ENCODE results near the gene TBL1XR1. TPM values are rescaled to one million over a fixed set of nuclear protein-coding genes. Genes with fewer than 3 reads are reported as not detected.

The TBL1XR1 gene
- 171 and 185 TPM in 2 replicates for total RNA-seq

DNA sequence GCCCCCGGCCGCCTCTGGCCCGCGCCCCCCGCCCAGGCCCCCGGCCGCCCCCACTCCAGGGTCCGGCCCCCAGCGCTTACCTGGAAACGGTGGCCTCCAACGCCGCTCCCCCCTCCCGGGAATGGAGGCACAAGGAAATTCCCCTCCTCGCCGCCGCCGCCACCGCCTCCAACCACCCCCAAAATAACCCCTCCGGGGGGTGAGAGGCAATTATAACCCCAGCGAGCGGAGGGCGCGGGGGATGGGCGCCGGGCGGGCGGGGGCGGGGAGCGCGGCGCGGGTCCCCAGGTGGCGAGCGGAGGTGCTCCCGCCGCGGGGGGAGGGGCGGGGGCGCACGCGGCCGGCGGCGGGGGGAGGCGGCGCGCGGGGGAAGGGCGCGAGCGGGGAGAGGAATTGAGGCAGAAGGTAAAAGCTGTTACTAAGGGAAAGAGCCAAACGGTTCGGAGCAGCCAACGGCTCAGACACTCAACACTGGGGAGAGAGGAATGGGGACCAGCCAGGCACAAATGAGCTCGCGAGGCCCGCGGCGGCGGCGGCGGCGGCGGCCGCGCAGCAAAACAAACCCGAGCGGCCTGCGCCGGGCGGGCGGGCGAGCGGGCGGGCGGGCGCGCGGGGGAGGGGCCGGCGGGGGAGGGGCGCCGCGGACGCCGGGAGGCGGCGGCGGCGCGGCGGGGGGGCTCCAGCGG is at the start of gene TBL1XR1:
Gene TBL1XR1 (minus strand): TSS at position 442 of the 686 bp plus-strand sequence. CDS start 132,505 bp downstream, outside the sequence.

